OCI-LY7 (cell line): ENCODE measurements around the gene HPSE2. TPM values are rescaled to one million over a fixed set of nuclear protein-coding genes. Genes with fewer than 3 reads are reported as not detected.

Experiments
- BruUV-seq: library from RNA; stranded (reverse); fragments of 400-500 nt; replicated peaks from 2 replicates; lab custom pipeline; 2021; lab: Mats Ljungman, UMichigan
- CTCF ChIA-PET: fragments of 300-600 bp; sonication (Branson Sonifier 250); formaldehyde crosslinking; loops from one replicate; lab custom pipeline; 2022; ENCODE audit warnings: antibody characterized with exemption; ENCODE audit not compliant: unreplicated experiment; lab: Charles Lee
- POLR2A ChIA-PET: fragments of 300-600 bp; sonication (Branson Sonifier 250); formaldehyde crosslinking; loops from one replicate; lab custom pipeline; 2022; ENCODE audit warnings: antibody characterized with exemption; lab: Charles Lee
- DNase-seq: peaks from one replicate; pipeline ENCODE4 v3.0.0-alpha.2; 2015; ENCODE audit warnings: low spot score
- H2AFZ ChIP-seq: fragments of 200-600 bp; sonication (generic), shearing (Covaris generic); 2 replicates; pipeline ENCODE4 v1.6.1; 2014; ENCODE audit warnings: mild to moderate bottlenecking, antibody characterized with exemption, low read length, moderate library complexity
- H3K27ac ChIP-seq: fragments of 200-600 bp; sonication (generic); 2 replicates; pipeline ENCODE4 v1.5.1; 2014; ENCODE audit warnings: mixed run types, low read depth, mild to moderate bottlenecking, moderate library complexity, low read length, inconsistent platforms; ENCODE audit not compliant: poor library complexity, severe bottlenecking
- H3K36me3 ChIP-seq: fragments of 200-600 bp; sonication (generic); 2 replicates; pipeline ENCODE4 v1.6.1; 2014; ENCODE audit warnings: mild to moderate bottlenecking, antibody characterized with exemption, low read length, moderate library complexity, mixed read lengths; ENCODE audit not compliant: insufficient read depth
- H3K4me1 ChIP-seq: fragments of 200-600 bp; sonication (generic); 2 replicates; pipeline ENCODE4 v1.5.1; 2014; ENCODE audit warnings: mild to moderate bottlenecking, low read length; ENCODE audit not compliant: insufficient read depth, poor library complexity, severe bottlenecking
- H3K4me2 ChIP-seq: fragments of 200-600 bp; sonication (generic); 2 replicates; pipeline ENCODE4 v1.6.1; 2014; ENCODE audit warnings: mild to moderate bottlenecking, low read length
- H3K4me3 ChIP-seq: fragments of 200-600 bp; sonication (generic); 2 replicates; pipeline ENCODE4 v1.5.1; 2014; ENCODE audit warnings: mild to moderate bottlenecking, low read depth, low read length; ENCODE audit not compliant: poor library complexity, severe bottlenecking
- H3K79me2 ChIP-seq: fragments of 200-600 bp; sonication (generic); 2 replicates; pipeline ENCODE4 v1.6.1; 2016; ENCODE audit warnings: low read depth, mild to moderate bottlenecking, low read length, moderate library complexity, mixed read lengths; ENCODE audit not compliant: insufficient read depth
- H3K9me2 ChIP-seq: fragments of 200-600 bp; sonication (generic); 2 replicates; pipeline ENCODE4 v1.6.1; 2016; ENCODE audit warnings: mild to moderate bottlenecking, low read length, mixed read lengths; ENCODE audit not compliant: insufficient read depth
- H3K9me3 ChIP-seq: fragments of 200-600 bp; sonication (generic); 2 replicates; pipeline ENCODE4 v1.6.1; 2014; ENCODE audit warnings: mild to moderate bottlenecking, mixed run types, low read length, mixed read lengths
- H4K20me1 ChIP-seq: fragments of 200-600 bp; sonication (generic); 2 replicates; pipeline ENCODE4 v1.6.1; 2014; ENCODE audit warnings: mild to moderate bottlenecking, antibody characterized with exemption, low read length, moderate library complexity, mixed read lengths; ENCODE audit not compliant: insufficient read depth
- EZH2phosphoT487 ChIP-seq: fragments of 200-600 bp; sonication (generic); IDR thresholded peaks from 2 replicates; pipeline ENCODE4 v1.6.1; 2018; ENCODE audit warnings: low read depth, borderline replicate concordance, mild to moderate bottlenecking, mixed run types, antibody characterized with exemption, low read length, moderate library complexity, mixed read lengths
- intact Hi-C: fragments of 100-400 bp; cut with micrococcal nuclease; formaldehyde crosslinking; loops from one replicate; pipeline ENCODE4 v1.10.0; 2022; ENCODE audit not compliant: unreplicated experiment
- total RNA-seq, 2 experiments: library from RNA; depleted of rRNA in 1 of 2; stranded (reverse); fragments of >200 nt in 1 of 2; shearing (Covaris generic) in 1 of 2; gene quantifications; 2 replicates each; pipeline ENCODE4 v1.2.3, GENCODE V29; 2014 to 2022
- TF ChIP-seq, protein P1 (sequence below): fragments of 200-600 bp; sonication (generic); conservative IDR thresholded peaks from 2 replicates; pipeline ENCODE4 v1.5.1; 2014; ENCODE audit warnings: mild to moderate bottlenecking, antibody characterized with exemption, low read length, moderate library complexity, mixed read lengths

Gene HPSE2
- total RNA-seq, 2 experiments from 2014 or later, result not detected

DNA sequence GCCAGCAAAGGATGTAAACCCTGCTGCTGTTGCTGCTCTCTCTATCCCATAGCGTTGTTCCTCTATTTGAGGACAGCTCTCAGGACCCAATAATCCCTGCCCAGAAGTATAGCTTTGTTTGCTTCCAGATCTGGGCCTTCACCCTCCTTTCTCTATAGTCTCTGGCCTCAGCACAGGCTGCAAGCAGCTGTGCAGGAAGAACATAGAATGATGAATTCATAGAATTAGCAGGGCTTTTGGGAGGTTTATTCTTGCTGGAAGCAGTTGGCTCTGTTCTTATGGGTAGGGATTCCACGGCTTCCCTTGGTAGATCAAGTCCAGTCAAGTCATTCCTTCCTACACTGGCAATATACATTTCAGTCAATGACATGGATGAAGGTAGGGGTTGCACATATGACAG, 354.7 kb downstream of the HPSE2 start:
- Histone ChIP-seq H3K36me3 (no peaks in the 10 kb centered on the region), H3K9me3 (no peaks in the 10 kb centered on the region), H2AFZ (no peak overlapping the region), H3K79me2 (no peaks in the 10 kb centered on the region), H4K20me1 (no peaks in the 10 kb centered on the region), H3K9me2 (no peaks in the 10 kb centered on the region), H3K4me1 (no peaks in the 10 kb centered on the region), H3K4me3 (no peak overlapping the region), H3K27ac (no peak overlapping the region), H3K4me2 (no peak overlapping the region)
- POLR2A ChIA-PET, result interaction anchor here (0.6 kb wide), 1 partner anchor 277 kb away, joined by 3 read pairs; no protein-coding TSS in a partner anchor
- DNase-seq, result no peak
- intact Hi-C loops, result no loop called here
- TF ChIP-seq EZH2phosphoT487, result no peak
- TF ChIP-seq, protein P1, sequence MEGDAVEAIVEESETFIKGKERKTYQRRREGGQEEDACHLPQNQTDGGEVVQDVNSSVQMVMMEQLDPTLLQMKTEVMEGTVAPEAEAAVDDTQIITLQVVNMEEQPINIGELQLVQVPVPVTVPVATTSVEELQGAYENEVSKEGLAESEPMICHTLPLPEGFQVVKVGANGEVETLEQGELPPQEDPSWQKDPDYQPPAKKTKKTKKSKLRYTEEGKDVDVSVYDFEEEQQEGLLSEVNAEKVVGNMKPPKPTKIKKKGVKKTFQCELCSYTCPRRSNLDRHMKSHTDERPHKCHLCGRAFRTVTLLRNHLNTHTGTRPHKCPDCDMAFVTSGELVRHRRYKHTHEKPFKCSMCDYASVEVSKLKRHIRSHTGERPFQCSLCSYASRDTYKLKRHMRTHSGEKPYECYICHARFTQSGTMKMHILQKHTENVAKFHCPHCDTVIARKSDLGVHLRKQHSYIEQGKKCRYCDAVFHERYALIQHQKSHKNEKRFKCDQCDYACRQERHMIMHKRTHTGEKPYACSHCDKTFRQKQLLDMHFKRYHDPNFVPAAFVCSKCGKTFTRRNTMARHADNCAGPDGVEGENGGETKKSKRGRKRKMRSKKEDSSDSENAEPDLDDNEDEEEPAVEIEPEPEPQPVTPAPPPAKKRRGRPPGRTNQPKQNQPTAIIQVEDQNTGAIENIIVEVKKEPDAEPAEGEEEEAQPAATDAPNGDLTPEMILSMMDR, result no peak
- BruUV-seq, result no TSS peak
- CTCF ChIA-PET, result no interaction called here

DNA sequence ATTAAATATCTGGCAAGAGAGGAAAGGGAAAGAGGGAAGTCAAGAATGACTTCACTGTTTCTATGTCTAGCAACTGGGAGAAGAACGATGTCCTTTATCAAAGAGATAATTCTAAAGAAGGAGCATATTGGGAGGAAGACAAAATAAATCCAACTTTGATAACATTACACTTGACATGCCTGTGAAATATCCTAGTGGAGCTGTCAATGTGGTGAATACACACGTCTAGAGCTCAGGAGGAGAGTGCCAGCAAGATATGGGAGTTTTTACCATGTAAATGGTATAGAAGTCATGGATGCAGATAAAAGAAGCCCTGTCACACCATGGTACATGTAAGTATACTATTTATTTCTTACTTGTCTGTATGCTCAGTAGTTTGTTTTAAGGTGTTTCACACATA, 356.7 kb downstream of the HPSE2 start:
- Histone ChIP-seq H3K9me2 (no peaks in the 10 kb centered on the region), H3K27ac (no peak overlapping the region), H3K36me3 (no peaks in the 10 kb centered on the region), H2AFZ (no peak overlapping the region), H3K4me3 (no peak overlapping the region), H3K4me2 (no peak overlapping the region), H3K9me3 (no peaks in the 10 kb centered on the region), H3K79me2 (no peaks in the 10 kb centered on the region), H3K4me1 (no peaks in the 10 kb centered on the region), H4K20me1 (no peaks in the 10 kb centered on the region)
- intact Hi-C loops, result no loop called here
- ChIA-PET POLR2A (interaction anchor here (0.6 kb wide), 1 partner anchor 94 kb away, joined by 3 read pairs; no protein-coding TSS in a partner anchor), CTCF (no interaction called here)
- BruUV-seq, result no TSS peak
- no peak for DNase-seq
- no peak for TF ChIP-seq EZH2phosphoT487
- TF ChIP-seq, protein P1, result no peak

DNA sequence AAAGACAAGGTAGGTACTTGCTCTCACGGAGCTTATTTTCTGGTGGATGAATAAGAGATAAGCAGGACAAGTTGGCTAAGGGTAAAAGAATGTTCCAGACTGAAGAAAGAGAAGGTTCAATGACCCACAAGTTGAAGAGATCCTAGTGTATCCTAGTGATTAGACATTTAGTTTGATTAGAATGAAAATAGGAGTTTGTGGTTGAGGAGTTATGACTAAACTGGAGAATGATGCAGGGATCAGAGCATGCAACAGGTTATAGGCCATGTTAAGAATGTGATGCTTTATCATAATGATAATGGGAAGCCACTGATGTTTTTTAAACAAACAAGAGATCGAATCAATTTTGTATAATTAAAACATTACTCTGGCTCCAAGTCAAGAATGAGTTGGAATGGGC, 357.2 kb downstream of the HPSE2 start:
- H3K9me3 ChIP-seq, result no peaks in the 10 kb centered on the region
- H3K9me2 ChIP-seq, result no peaks in the 10 kb centered on the region
- H3K36me3 ChIP-seq, result no peaks in the 10 kb centered on the region
- no peak overlapping the region for H3K27ac ChIP-seq
- intact Hi-C loops, result no loop called here
- no peak overlapping the region for H3K4me3 ChIP-seq
- DNase-seq, result no peak
- no peaks in the 10 kb centered on the region for H4K20me1 ChIP-seq
- TF ChIP-seq, protein P1, result no peak
- no peak for TF ChIP-seq EZH2phosphoT487
- no peak overlapping the region for H2AFZ ChIP-seq
- no TSS peak for BruUV-seq
- no peaks in the 10 kb centered on the region for H3K4me1 ChIP-seq
- ChIA-PET POLR2A (no interaction called here), CTCF (no interaction called here)
- no peaks in the 10 kb centered on the region for H3K79me2 ChIP-seq
- H3K4me2 ChIP-seq, result no peak overlapping the region
